Measurements from ENCODE around the gene DEK.
A peak's percentile ranks its signal among the peaks of the same experiment; 100 is the strongest.
"Not testable (repeated sequence)": the region's sequence is repeated elsewhere in the genome, so short reads cannot be mapped to it uniquely, and the experiment has no call there.

Gene DEK

GRCh38 chr6:18264219-18264922, at the start of gene DEK:
Gene DEK, minus strand, starts transcription at chr6:18264530. Its CDS starts 543 bp downstream, at chr6:18263987.
- H2AFZ ChIP-seq (ENCODE audit: low read depth, low read length, severe bottlenecking), result peak within 1 kb of the TSS; percentile 70
- no peaks in the 10 kb centered on the region for H3K27me3 ChIP-seq (ENCODE audit: low read length)
- H3K9me3 ChIP-seq (ENCODE audit: insufficient read depth, low read length), result peaks cover 12% of the 10 kb centered on the region; the same call in 1 of the 2 replicates
- peak within 1 kb of the TSS; percentile 75 for H3K4me3 ChIP-seq (ENCODE audit: insufficient read depth, low read length, poor library complexity, severe bottlenecking)
- peaks cover 32% of the 10 kb centered on the region for H4K20me1 ChIP-seq (ENCODE audit: low read depth, low read length)
- peaks cover 52% of the 10 kb centered on the region for H3K79me2 ChIP-seq (ENCODE audit: insufficient read depth, low read length)
- TF ChIP-seq CTCF (IDR thresholded peaks at IDR 0.05; ENCODE audit: insufficient read depth, low read length, poor library complexity, severe bottlenecking) (peak; percentile 39), EZH2phosphoT487 (conservative IDR thresholded peaks at IDR 0.05; ENCODE audit: low read length) (no peak)
- H3K9me2 ChIP-seq (replicated peaks; ENCODE audit: insufficient read depth, low read length), result no peaks in the 10 kb centered on the region
- H3F3A ChIP-seq (ENCODE audit: insufficient read depth), result peaks cover 31% of the 10 kb centered on the region
- peak within 1 kb of the TSS; percentile 94 for H3K9ac ChIP-seq (ENCODE audit: low read length)
- H3K27ac ChIP-seq (ENCODE audit: low read depth, low read length), result peak within 1 kb of the TSS; percentile 86
- H3K36me3 ChIP-seq (ENCODE audit: low read length), result peaks cover 27% of the 10 kb centered on the region
- H3K4me2 ChIP-seq (ENCODE audit: low read depth, low read length, poor library complexity, severe bottlenecking), result peak within 1 kb of the TSS; percentile 97

- no peaks in the 10 kb centered on the region for H3F3A ChIP-seq (ENCODE audit: insufficient read depth)
- no peak overlapping the region for H3K4me3 ChIP-seq (ENCODE audit: insufficient read depth, low read length, poor library complexity, severe bottlenecking)
- no peaks in the 10 kb centered on the region for H3K36me3 ChIP-seq (ENCODE audit: low read length)
- no peaks in the 10 kb centered on the region for H3K27me3 ChIP-seq (ENCODE audit: low read length)
- H3K9me3 ChIP-seq (ENCODE audit: insufficient read depth, low read length), result no peaks in the 10 kb centered on the region
- no peaks in the 10 kb centered on the region for H3K9me2 ChIP-seq (replicated peaks; ENCODE audit: insufficient read depth, low read length)
- no peak overlapping the region for H3K4me2 ChIP-seq (ENCODE audit: low read depth, low read length, poor library complexity, severe bottlenecking)
- no peak for TF ChIP-seq CTCF (IDR thresholded peaks at IDR 0.05; ENCODE audit: insufficient read depth, low read length, poor library complexity, severe bottlenecking)
- TF ChIP-seq EZH2phosphoT487 (conservative IDR thresholded peaks at IDR 0.05; ENCODE audit: low read length), result no peak
- H2AFZ ChIP-seq (ENCODE audit: low read depth, low read length, severe bottlenecking), result no peak overlapping the region
- H3K9ac ChIP-seq (ENCODE audit: low read length), result no peak overlapping the region
- no peaks in the 10 kb centered on the region for H4K20me1 ChIP-seq (ENCODE audit: low read depth, low read length)
- no peak overlapping the region for H3K27ac ChIP-seq (ENCODE audit: low read depth, low read length)
- no peaks in the 10 kb centered on the region for H3K79me2 ChIP-seq (ENCODE audit: insufficient read depth, low read length)
Observed at GRCh38 chr6:18312368-18312767, 48.0 kb upstream of the DEK start.

GRCh38 chr6:18310010-18310409, 45.7 kb upstream of the DEK start:
- not testable (repeated sequence) for H2AFZ ChIP-seq (ENCODE audit: low read depth, low read length, severe bottlenecking); H3K9ac ChIP-seq (ENCODE audit: low read length); H3K79me2 ChIP-seq (ENCODE audit: insufficient read depth, low read length); H3K4me2 ChIP-seq (ENCODE audit: low read depth, low read length, poor library complexity, severe bottlenecking); H3K27me3 ChIP-seq (ENCODE audit: low read length); H3F3A ChIP-seq (ENCODE audit: insufficient read depth); H3K27ac ChIP-seq (ENCODE audit: low read depth, low read length); H3K36me3 ChIP-seq (ENCODE audit: low read length); H4K20me1 ChIP-seq (ENCODE audit: low read depth, low read length); H3K9me3 ChIP-seq (ENCODE audit: insufficient read depth, low read length); H3K4me3 ChIP-seq (ENCODE audit: insufficient read depth, low read length, poor library complexity, severe bottlenecking); H3K9me2 ChIP-seq (replicated peaks; ENCODE audit: insufficient read depth, low read length)

GRCh38 chr6:18309046-18309445, 44.7 kb upstream of the DEK start:
- no peak overlapping the region for H3K9ac ChIP-seq (ENCODE audit: low read length)
- H2AFZ ChIP-seq (ENCODE audit: low read depth, low read length, severe bottlenecking), result no peak overlapping the region
- H3K4me2 ChIP-seq (ENCODE audit: low read depth, low read length, poor library complexity, severe bottlenecking), result no peak overlapping the region
- no peaks in the 10 kb centered on the region for H3K36me3 ChIP-seq (ENCODE audit: low read length)
- H3K27me3 ChIP-seq (ENCODE audit: low read length), result no peaks in the 10 kb centered on the region
- H3F3A ChIP-seq (ENCODE audit: insufficient read depth), result no peaks in the 10 kb centered on the region
- H4K20me1 ChIP-seq (ENCODE audit: low read depth, low read length), result no peaks in the 10 kb centered on the region
- TF ChIP-seq EZH2phosphoT487 (conservative IDR thresholded peaks at IDR 0.05; ENCODE audit: low read length) (no peak), CTCF (IDR thresholded peaks at IDR 0.05; ENCODE audit: insufficient read depth, low read length, poor library complexity, severe bottlenecking) (no peak)
- no peaks in the 10 kb centered on the region for H3K9me2 ChIP-seq (replicated peaks; ENCODE audit: insufficient read depth, low read length)
- no peaks in the 10 kb centered on the region for H3K9me3 ChIP-seq (ENCODE audit: insufficient read depth, low read length)
- no peaks in the 10 kb centered on the region for H3K79me2 ChIP-seq (ENCODE audit: insufficient read depth, low read length)
- H3K27ac ChIP-seq (ENCODE audit: low read depth, low read length), result no peak overlapping the region
- no peak overlapping the region for H3K4me3 ChIP-seq (ENCODE audit: insufficient read depth, low read length, poor library complexity, severe bottlenecking)
